ENCODE measurements around the gene STAC3.

- TF ChIP-seq, protein P1, sequence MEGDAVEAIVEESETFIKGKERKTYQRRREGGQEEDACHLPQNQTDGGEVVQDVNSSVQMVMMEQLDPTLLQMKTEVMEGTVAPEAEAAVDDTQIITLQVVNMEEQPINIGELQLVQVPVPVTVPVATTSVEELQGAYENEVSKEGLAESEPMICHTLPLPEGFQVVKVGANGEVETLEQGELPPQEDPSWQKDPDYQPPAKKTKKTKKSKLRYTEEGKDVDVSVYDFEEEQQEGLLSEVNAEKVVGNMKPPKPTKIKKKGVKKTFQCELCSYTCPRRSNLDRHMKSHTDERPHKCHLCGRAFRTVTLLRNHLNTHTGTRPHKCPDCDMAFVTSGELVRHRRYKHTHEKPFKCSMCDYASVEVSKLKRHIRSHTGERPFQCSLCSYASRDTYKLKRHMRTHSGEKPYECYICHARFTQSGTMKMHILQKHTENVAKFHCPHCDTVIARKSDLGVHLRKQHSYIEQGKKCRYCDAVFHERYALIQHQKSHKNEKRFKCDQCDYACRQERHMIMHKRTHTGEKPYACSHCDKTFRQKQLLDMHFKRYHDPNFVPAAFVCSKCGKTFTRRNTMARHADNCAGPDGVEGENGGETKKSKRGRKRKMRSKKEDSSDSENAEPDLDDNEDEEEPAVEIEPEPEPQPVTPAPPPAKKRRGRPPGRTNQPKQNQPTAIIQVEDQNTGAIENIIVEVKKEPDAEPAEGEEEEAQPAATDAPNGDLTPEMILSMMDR (IDR thresholded peaks at IDR 0.05): no peak
- TF ChIP-seq EZH2 (IDR thresholded peaks at IDR 0.05): no peak
- TF ChIP-seq EZH2phosphoT487 (IDR thresholded peaks at IDR 0.05): no peak
Observed at GRCh38 chr12:57201219-57201618, 49.8 kb downstream of the STAC3 start.

All from neural progenitor cell (in vitro differentiated cells).